Measurements from ENCODE around the gene ZNF747.
A peak's percentile ranks its signal among the peaks of the same experiment; 100 is the strongest.

ZNF747 gene

DNA sequence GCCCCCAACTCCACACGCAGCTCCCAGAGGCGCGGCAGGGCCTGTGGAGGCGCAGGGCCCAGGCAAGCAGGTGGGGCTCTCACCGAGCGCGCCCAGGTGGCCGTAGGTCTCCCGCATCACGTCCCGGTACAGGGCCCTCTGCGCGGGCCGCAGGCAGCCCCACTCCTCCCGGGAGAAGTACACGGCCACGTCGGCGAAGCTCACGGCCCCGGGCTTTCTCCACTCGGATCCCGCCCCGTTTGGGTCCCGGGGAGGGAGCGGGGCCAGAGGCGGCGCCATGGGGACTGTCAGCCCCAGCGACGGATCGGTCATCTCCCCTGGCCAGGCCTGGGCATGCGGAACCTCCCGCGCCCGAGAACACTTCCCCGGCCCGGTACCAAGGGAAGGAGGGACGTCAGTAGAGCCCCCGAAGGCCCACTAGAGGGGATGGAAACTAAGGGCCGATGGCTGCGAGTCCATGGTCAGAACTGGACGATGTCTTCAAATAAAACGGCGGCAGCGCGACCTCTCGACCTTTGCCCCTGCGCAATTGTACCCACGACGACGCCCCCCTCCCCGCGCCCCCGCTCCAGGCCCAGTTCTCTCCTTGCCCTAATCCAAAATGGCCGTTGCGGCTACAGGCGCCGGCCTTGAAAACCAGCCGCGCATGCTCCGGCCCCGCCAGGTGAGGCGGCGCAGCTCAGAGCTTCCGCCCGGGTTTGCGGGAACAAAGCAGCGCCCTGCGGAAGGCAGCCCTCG lies at the start of gene ZNF747:
Gene ZNF747, minus strand, starts transcription at position 491 of the 738 bp plus-strand sequence. Its CDS starts 179 bp downstream, at position 312.
- peak; percentile 86 to 90 for DNase-seq (ENCODE audit: low read depth in 1 of 2, low spot score in 1 of 2)

DNA sequence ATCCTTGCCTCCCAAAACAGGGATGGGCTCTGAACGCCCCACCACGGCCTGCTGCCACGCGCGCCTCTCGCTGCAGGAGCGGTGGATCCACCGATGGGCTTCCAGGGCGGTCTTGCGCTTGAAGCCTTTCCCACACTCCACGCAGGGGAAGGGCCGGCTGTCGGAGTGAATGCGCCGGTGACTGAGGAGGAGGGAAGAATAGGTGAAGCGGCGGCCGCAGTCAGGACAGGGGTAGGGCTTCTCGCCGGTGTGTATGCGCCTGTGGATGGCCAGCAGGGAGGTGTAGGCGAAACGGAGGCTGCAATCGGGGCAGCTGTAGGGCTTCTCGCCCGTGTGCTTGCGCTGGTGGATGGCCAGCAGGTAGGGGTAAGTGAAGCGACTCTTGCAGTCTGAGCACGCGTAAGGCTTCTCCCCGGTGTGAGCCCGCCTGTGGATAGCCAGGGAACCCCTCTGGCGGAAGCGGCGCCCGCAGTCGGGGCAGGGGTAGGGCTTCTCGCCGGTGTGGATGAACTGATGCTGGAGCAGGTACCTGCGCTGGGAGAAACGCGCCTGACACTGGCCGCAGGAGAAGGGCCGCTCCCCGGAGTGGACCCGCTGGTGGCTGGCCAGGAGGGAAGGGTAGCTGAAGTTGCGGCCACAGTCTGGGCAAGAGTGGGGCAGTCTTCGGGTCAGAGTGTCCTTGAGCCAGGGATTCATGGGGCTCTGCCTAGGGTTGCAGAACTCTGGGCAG lies 48.1 kb upstream of the ZNF747 start:
- no peak for DNase-seq (ENCODE audit: low read depth in 1 of 2, low spot score in 1 of 2)

DNA sequence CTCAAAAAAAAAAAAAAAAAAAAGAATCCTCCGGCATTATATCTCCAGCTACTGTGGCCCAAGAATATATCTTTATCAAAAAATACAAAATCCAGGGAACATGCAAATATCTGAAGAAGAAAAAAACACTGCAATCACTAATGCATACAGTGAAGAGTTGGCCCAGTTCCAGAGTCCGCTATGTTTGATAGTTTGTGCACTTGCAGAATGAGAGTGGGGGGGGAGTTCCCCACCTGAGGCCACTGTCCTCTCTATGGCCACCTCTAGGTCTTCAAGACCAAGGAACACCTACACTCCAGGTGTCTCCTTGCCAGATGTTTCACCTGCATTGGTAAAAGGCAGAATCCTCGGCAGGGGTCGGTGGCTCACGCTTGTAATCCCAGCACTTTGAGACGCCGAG lies 46.8 kb upstream of the ZNF747 start:
- no peak for DNase-seq (ENCODE audit: low read depth in 1 of 2, low spot score in 1 of 2)

DNA sequence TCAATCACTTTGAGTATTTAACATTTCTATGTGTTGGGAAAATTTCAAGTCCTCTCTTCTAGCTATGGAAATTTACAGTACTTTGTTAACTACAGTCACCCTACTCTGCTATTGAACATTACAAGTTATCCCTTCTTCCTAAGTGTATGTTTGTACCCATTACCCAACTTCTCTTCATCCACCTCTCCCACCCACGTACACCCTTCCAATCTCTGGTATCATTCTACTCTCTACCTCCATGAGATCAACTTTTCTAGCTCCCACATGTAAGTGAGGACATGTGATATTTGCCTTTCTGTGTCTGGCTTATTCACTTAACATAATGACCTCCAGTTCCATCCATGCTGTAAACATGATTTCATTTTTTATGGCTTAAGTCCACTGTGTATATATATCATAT lies 40.0 kb upstream of the ZNF747 start:
- DNase-seq (ENCODE audit: low read depth in 1 of 2, low spot score in 1 of 2): no peak

DNA sequence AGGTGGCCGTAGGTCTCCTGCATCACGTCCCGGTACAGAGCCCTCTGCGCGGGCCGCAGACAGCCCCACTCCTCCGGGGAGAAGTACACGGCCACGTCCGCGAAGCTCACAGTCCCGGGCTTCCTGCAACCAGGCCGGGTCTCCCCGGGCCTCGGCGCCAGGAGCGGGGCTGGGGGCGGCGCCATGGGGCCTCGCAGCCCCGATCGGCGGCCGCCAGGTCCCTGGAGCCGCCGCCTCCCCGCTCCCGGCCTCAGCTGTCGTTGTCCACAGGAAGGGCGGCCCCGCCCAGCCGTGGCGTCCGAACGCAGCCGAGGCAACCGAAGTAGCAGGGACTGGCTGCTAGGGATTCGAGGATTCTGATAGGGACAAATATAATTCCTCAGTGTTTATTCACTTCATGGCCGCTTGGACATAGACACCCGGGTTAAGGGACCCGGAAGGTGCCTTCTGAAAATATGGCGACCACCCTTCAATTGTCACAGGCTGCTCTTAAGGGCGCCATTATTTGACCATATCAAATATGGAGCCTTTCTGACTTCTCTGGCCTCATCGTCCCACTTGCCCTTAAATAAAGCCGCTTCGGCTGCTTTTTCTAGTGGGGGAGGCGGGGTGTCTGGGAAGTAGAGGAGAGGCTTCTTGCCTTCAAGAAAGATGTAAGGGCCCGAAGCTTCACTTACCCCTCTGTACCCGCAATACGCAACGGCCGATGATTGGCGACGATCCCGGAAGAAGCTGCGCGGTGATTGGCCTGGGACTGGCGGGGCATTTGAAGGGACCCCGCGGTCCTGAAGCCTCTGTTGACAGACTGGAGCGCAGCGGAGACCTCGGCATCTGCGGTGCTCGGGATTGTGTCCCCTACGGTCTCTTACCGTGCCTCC lies 37.0 kb upstream of the ZNF747 start, which contains the start of gene ZNF688:
Gene ZNF688, minus strand, starts transcription at position 270 of the 878 bp plus-strand sequence. Its CDS starts 85 bp downstream, at position 185.
- peak; percentile 81 to 86 for DNase-seq (ENCODE audit: low read depth in 1 of 2, low spot score in 1 of 2)

DNA sequence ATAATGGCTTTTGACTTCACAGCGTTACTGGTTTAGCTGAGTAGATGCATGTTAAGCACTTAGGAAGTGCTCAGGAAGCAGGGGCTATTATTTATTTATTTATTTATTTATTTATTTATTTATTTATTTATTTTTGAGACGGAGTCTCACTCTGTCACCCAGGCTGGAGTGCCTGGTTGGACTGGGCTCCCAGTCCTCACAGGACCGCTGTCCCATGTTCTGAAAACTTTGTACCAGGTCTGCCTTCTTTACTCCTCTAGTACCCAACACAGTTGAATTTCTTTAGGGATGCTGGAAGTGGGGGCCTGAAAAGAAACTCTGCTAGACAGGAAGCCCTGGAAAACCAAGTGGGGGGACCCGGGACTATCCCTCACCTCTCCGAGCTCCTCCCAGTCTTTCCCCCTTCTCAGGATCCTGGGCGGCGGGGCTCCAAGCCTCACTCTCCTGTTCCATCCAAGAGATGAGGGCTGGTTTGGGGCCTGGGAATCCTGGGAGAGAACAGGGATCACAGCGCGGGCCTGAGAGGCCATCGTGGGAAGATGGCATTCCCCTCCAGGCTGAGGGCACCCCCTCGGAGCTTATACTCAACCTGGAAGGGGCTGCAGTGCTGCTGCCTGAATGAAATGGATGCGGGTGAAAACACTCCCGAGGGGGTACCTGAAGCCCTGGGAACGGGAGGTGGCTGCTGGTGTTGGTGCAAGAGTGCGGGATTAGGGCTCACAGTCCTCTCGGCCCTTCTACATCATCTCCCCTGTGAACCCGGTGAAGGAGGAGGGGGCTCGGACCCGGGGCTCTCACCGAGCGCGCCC lies 36.2 kb upstream of the ZNF747 start:
- DNase-seq (ENCODE audit: low read depth in 1 of 2, low spot score in 1 of 2): no peak

DNA sequence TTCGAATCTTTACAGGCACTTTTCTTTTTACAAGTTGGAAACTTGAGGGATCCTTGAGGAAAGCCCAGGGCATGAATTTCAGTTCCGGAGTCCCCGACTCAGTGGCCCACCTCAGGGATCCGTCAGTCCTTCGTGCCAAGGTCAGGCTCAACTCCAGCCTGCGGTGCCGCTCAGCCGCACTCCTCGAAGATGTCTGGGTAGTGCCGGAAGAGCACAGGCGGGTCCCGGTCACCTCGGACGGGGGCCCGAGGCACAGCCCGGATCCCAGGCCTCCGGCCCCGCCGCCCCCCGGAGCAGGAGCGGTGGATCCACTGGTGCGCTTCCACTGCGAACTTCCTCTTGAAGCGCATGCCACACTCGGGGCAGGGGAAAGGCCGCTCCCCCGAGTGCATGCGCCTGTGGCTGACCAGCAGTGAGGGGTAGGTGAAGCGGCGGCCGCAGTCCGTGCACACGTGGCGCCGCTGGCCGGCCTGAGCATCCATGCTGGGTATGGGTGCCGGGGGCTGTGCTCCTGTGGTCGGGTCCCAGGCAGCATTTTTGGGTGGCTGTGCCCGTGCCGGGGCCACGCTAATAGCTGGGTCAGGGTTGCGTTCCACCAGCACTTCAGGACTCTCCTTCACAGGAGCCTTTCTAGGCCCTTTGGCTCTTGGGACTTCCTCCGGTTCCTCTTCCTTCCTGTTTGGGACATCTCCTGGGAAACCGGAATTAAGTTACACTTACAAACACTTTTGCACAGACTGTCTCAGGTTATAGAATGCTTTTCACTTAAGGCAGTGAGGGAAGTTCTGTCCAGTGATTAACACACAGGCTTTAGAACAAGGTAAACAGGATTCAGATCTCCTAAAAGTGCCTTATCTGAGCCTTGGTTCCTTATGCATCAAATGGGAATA lies 35.3 kb upstream of the ZNF747 start:
- no peak for DNase-seq (ENCODE audit: low read depth in 1 of 2, low spot score in 1 of 2)

DNA sequence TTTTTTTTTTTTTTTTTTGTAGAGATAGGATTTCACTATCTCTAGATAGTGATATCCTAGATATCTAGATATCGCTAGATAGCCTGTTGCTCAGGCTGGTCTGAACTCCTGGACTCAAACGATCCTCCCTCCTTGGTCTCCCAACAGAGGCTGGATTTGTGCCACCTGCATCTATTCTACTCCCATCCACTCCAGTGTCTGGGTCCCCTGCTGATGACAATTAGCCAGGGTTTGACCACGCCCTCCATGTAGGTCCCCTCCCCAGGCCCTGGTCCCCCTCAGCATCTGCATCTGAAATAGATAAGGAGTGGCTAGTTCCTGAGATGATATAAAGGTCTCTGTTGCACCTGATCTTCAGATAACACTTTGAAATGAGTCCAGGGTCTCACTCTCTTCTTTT lies 34.6 kb upstream of the ZNF747 start:
- DNase-seq (ENCODE audit: low read depth in 1 of 2, low spot score in 1 of 2): no peak

DNA sequence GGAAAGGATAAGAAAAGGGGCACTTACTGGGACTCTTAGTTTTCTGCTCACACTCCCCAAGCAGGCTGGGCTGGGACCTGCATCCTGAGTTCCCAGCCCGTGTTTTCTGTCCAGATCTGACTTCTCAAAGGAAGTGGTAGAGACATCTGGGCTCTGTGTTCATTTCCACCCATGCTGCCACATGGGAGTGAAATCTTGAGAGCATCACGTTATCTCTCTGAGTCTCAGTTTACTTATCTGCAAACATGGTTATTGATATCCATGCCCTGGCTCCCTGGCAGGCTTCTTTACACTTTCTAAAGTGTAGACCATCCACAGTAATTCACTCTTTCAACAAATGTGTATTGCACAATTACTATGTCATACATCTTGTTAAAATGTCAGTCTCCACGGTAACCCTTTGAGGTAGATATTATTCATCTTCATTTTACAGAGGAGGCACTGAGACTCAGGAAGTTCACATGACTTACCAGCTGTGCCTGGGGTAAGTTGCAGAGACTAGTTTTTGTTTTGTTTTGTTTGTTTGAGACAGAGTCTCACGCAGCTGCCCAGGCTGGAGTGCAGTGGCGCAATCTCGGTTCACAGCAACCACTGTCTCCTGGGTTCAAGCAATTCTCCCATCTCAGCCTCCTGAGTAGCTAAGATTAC lies 33.5 kb upstream of the ZNF747 start:
- no peak for DNase-seq (ENCODE audit: low read depth in 1 of 2, low spot score in 1 of 2)

DNA sequence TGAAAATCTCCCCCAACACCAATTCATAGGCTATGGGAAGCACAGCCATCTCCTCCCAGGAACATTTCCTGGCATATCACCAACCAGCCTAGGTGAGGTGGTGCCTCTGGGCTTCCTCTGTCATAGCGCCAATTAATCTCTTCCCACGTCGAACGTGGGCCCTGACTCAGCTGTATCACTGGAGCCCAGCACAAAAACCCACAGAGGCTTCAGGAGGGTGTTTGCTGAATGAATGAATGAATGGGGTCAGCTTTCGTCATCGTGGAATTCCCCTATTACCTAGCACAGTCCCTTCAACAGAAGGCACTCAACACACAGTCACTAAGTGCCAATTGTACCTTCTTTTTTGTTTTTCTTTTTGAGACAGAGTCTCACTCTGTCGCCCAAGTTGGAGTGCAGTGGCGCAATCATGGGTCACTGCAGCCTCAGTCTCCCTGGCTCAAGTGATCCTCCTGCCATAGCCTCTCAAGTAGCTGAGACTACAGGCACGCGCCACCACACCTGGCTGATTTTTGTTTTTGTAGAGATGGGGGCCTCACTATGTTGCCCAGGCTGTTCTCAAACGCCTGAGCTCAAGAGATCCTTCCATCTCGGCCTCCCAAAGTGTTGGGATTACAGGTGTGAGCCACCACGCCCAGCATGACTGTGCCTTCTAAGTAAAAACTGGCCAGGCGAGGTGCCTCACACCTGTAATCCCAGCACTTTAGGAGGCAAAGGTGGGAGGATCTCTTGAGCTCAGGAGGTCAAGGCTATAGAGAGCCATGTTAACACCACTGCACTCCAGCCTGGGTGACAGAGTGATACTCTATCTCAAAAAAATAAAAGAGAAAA lies 32.7 kb upstream of the ZNF747 start:
- peak in 1 of 2 donors; percentile 44 for DNase-seq (ENCODE audit: low read depth in 1 of 2, low spot score in 1 of 2)

DNA sequence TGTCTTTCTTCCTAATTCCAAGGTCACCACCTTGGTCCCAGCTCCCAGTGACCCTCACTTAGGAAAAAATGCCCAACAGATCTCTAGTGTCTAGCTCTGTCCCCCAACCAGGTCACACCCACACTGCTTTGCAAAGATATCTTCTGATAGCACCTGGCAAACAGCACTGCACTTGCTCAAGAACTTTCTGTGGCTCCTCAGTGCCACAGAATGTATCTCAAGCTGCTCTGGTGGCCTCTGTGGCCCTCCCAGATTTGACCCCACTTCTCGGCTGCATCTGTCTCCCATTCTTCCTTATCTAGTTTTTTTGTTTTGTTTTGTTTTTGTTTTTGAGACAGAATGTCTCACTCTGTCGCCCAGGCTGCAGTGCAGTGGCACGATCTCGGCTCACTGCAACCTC lies 31.9 kb upstream of the ZNF747 start:
- DNase-seq (ENCODE audit: low read depth in 1 of 2, low spot score in 1 of 2): no peak

DNA sequence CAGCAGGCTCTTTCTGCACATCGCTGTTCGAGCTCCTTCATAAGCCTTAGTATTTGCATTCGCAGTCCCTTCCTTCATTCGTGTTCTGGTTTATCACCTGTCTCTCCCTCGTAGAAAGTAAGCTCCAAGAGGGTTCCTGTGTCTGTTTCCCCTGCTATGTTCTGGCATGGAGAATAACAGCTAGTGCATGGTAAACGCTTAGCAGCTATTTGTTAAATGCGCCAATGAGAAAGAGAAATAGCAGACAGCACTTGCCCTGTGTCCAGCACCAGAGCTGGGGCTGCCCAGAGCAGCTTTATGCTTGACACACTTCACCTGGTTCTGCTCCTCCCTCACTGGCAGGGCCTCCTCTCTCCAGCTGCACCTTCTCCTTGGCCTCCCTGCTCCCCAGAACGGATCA lies 31.3 kb upstream of the ZNF747 start:
- no peak for DNase-seq (ENCODE audit: low read depth in 1 of 2, low spot score in 1 of 2)

DNA sequence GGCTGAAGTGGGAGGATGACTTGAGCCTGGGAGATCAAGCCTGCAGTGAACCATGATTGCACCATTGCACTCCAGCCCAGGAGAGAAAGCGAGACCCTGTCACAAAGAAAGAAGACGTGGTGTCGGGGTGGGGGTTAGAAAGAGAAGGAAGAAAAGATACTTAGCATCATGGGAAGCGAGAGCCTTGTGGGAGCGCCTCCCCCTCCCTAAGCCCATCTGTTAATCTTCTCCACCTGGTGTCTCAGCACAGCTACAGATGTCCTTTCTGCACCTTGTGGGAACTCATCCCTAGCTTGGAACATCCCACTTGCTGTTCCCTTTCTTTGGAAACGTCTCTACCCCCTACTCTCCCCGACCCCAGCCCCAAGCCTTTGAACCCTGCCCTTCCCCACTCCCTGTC lies 30.9 kb upstream of the ZNF747 start:
- no peak for DNase-seq (ENCODE audit: low read depth in 1 of 2, low spot score in 1 of 2)

DNA sequence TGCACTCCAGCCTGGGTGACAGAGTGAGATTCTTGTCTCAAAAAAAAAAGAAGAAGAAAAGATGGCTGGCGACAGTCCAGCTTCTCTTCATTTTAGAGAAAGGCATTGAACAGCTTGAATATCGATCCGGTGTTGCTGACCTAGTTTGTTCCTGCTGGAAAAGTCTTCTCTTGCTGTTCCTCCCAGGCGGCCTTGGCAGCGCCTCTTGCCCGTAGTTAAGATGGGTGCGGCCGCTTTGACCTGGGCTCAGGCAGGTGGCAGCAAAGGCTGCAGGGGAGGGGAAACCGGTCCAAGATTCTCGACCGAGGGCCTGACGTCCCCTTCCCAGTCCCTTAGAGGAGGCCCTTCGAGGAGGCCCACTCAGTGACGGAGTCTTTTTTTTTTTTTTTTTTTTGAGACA lies 27.4 kb upstream of the ZNF747 start:
- no peak for DNase-seq (ENCODE audit: low read depth in 1 of 2, low spot score in 1 of 2)

DNA sequence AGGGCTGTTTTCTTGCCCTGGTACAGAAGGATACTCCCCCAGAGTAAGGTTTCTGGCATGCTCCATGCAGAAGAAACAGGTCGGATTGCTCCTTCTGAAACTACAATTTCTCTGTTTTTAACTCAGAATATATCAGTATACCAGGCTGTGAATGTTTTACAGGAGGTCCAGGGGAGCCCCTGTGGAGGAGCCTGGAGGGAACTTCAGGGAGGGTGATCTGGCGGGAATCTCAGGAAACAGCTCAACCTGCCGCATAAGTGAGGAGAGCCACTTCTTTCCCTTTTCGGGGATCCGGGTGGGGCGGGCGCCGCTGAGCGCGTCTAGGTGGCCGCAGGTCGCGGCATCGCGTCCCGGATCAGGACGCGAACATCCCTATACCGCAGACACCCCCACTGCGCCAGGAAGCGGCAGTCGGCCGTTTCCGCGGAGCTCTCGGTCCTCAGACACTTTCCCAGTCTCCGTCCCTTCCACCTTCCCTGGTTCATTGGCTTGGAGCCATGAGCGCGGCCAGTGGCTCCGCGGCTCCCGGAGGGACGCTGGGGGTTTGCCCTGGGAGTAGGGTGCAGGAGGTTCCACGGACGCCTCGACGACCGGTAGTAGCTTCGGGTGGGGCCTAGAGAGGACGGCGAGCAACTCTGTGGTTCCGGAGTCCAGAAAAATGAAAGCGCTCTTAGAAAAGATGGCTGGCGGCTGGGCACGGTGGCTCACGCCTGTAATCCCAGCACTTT lies 26.6 kb upstream of the ZNF747 start:
- no peak for DNase-seq (ENCODE audit: low read depth in 1 of 2, low spot score in 1 of 2)

DNA sequence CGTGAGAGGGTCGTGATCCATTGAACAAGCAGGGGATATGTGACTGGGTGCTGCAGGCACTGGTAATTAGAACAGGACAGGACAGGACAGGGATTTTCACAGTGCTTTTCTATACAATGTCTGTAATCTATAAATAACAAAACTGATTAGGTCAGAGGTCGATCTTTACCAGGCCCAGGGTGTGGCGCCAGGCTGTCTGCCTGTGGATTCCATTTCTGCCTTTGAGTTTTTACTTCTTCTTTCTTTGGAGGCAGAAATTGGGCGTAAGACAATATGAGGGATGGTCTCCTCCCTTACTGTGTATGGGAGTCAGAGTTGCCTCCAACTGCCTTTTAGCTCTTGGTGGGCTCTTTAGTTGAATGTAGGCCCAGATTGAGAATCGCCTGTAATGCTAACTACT lies 25.0 kb upstream of the ZNF747 start:
- DNase-seq (ENCODE audit: low read depth in 1 of 2, low spot score in 1 of 2): no peak

DNA sequence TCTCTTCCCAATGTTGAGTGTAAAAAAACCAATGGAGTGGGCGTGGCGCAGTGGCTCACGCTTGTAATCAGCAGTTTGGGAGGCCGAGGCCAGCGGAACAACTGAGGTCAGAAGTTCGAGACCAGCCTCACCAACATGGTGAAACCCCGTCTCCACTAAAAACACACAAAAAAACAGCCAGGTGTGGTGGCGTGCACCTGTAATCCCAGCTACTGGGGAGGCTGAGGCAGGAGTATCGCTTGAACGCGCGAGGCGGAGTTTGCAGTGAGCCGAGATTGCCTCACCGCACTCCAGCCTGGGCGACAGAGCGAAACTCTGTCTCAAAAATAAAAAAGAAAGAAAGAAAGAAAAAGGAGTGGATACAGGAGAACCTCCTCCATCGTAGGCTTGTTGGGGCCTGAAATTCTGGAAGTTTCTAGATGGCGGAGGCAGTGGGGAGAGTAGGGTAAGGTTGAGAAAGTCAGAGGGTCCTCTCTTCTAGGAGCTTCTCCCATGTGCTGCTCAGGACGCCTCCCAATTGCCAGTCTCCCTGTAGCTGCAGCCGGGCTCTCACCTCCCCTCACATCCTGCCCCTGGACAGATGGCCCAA lies 24.2 kb upstream of the ZNF747 start:
- no peak for DNase-seq (ENCODE audit: low read depth in 1 of 2, low spot score in 1 of 2)

Data from stimulated activated CD4-positive, alpha-beta T cell treated with anti-CD3 and anti-CD28 coated beads, Interleukin-15, amount 100 ng/mL, for 1 hour (primary cell).